ENCODE results near the gene CYP1A1.
A peak's percentile ranks its signal among the peaks of the same experiment; 100 is the strongest.

Gene CYP1A1

DNA sequence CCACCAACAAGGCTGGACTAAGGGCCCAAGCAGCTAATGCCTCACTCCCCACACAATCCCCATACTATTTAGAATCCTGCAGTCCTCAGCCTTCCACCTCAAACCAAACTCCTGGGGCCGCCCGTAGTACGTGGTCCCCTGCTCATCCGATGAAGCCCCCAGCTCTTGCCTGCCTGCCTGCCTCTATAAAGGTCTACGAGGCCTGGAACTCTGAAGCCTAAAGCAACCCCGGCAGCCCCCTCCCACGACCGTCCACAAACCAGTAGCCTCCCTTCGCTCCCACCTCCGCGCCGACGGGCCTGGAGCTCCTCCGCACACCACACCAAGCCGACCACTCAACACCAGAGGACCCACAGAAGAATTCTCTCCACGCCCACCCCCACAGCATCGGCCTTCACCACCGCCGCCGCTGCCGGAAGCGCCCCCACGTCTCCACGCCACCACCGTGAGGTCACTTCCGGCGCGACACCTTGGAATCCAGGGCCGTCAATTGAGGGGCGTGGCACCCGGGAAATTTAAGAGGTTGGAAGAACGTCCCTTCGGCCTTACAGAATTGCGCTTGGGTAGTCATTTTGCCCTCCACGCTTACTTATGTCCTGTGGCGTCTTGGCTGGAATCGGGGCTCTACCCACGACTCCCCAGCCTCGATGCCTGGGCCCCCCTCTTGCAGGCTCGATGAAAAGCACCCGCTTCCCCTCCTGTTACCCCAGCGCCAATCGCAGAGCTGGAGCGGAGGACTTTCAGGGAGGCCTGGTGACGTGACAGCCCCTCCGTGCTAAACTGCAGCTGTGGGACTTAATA is 29.5 kb downstream of the CYP1A1 start, which contains the start of gene EDC3:
Gene EDC3, minus strand, starts transcription at position 428 of the 801 bp plus-strand sequence. CDS start 20,900 bp downstream, outside the sequence.
- peak; percentile 81 to 83 for DNase-seq (ENCODE audit: low read depth in 2 of 2)

GRCh38 chr15:74692327-74692726 is 33.0 kb downstream of the CYP1A1 start:
- no peak for DNase-seq (ENCODE audit: low read depth in 2 of 2)

DNA sequence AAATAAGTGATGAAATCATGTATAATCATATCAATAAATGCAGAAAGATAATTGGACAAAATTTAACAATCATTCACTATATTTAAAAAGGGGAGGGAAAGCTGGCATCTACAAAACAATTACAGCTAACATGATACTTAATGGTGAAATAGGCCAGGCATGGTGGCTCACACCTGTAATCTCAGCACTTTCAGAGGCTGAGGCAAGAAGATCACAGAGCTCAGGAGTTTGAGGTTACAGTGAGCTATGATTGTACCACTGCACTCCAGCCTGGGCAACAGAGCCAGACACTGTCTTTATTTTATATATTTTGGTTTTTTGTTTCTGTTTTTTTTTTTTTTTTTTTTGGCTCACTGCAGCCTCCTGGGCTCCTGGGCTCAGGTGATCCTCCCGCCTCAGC is 41.6 kb downstream of the CYP1A1 start:
- no peak for DNase-seq (ENCODE audit: low read depth in 2 of 2)

GRCh38 chr15:74682954-74683353 is 42.4 kb downstream of the CYP1A1 start:
- no peak for DNase-seq (ENCODE audit: low read depth in 2 of 2)

GRCh38 chr15:74680456-74680855 is 44.9 kb downstream of the CYP1A1 start:
- DNase-seq (ENCODE audit: low read depth in 2 of 2) = no peak

GRCh38 chr15:74676801-74677200 is 48.5 kb downstream of the CYP1A1 start:
- no peak for DNase-seq (ENCODE audit: low read depth in 2 of 2)

DNA sequence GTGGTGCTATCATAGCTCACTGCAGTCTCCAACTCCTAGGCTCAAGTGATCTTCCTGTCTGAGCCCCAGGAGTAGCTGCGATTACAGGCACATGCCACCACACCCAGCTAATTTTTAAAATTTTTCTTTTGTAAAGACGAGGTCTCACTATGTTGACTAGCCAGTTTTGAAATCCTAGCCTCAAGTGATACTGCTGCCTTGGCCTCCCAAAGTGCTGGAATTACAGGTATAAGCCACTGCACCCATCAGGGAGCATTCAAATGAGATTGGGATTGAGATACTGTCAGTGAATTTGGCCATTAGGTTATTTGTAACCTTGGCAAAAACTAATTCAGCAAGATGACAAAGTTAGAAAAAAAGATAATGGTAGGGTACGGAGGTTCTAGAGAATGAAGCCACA is 51.2 kb downstream of the CYP1A1 start:
- DNase-seq (ENCODE audit: low read depth in 2 of 2) = no peak

GRCh38 chr15:74669627-74670026 is 55.7 kb downstream of the CYP1A1 start:
- no peak for DNase-seq (ENCODE audit: low read depth in 2 of 2)
